SK-N-SH (cell line): Measurements from ENCODE around the gene OR2T2. TPM values are rescaled to one million over a fixed set of nuclear protein-coding genes. Genes with fewer than 3 reads are reported as not detected.
A peak's percentile ranks its signal among the peaks of the same experiment; 100 is the strongest.
"Not testable (repeated sequence)": the region's sequence is repeated elsewhere in the genome, so short reads cannot be mapped to it uniquely, and the experiment has no call there.

Experiments used
- CTCF ChIA-PET: fragments of 300-600, 350-600 bp; formaldehyde crosslinking; extraction: SDS; loops from one replicate; lab custom pipeline; 2021; lab: Yijun Ruan, JAX
- POLR2A ChIA-PET: fragments of 350-600 bp; sonication (Branson Sonifier 250); formaldehyde crosslinking; extraction: SDS; loops from one replicate; lab custom pipeline; 2020; ENCODE audit warnings: antibody characterized with exemption, inconsistent platforms; lab: Yijun Ruan, JAX
- DNase-seq: peaks from one replicate; pipeline ENCODE4 v3.0.0; 2012
- H2AFZ ChIP-seq: fragments of 200-600 bp; sonication (generic); 2 replicates; pipeline ENCODE4 v1.8.1; 2016; ENCODE audit warnings: antibody characterized with exemption, mild to moderate bottlenecking, low read depth
- H3F3A ChIP-seq: fragments of 200-600 bp; sonication (generic); replicated peaks from 2 replicates; pipeline ENCODE3; 2016; ENCODE audit warnings: antibody characterized with exemption, mild to moderate bottlenecking; ENCODE audit not compliant: insufficient read depth
- H3K27ac ChIP-seq, 2 experiments: fragments of 200-500 bp in 1 of 2; fragments of 200-600 bp in 1 of 2; sonication (Bioruptor generic) in 1 of 2; sonication (generic), shearing (Covaris generic) in 1 of 2; 2 replicates each; pipeline versions ENCODE4 v1.5.1 to v1.6.1; 2014 to 2016; ENCODE audit warnings: low read depth in 2 of 2, inconsistent platforms in 1 of 2, low read length in 1 of 2, mild to moderate bottlenecking in 1 of 2, mixed read lengths in 1 of 2
- H3K27me3 ChIP-seq: fragments of 200-600 bp; sonication (generic), shearing (Covaris generic); 2 replicates; pipeline ENCODE4 v1.6.1; 2016; ENCODE audit warnings: mixed run types; ENCODE audit not compliant: insufficient read depth
- H3K36me3 ChIP-seq, 2 experiments: fragments of 200-500 bp in 1 of 2; fragments of 200-600 bp in 1 of 2; sonication (Bioruptor generic) in 1 of 2; sonication (generic) in 1 of 2; replicated peaks in 1 of 2; 2 replicates each; pipeline versions ENCODE3 to v1.5.1; 2014 to 2016; ENCODE audit warnings: low read length in 1 of 2, mild to moderate bottlenecking in 1 of 2; ENCODE audit not compliant: insufficient read depth in 2 of 2, control insufficient read depth in 1 of 2
- H3K4me1 ChIP-seq, 2 experiments: fragments of 200-500 bp in 1 of 2; fragments of 200-600 bp in 1 of 2; sonication (Bioruptor generic) in 1 of 2; sonication (generic), shearing (Covaris generic) in 1 of 2; 2 replicates each; pipeline versions ENCODE4 v1.5.1 to v1.6.1; 2014 to 2016; ENCODE audit warnings: low read depth in 1 of 2, low read length in 1 of 2, mixed run types in 1 of 2; ENCODE audit not compliant: insufficient read depth in 2 of 2, control insufficient read depth in 1 of 2
- H3K4me2 ChIP-seq: fragments of 200-600 bp; sonication (generic), shearing (Covaris generic); 2 replicates; pipeline ENCODE4 v1.6.1; 2017; ENCODE audit warnings: mixed run types
- H3K4me3 ChIP-seq, 2 experiments: fragments of 200-500 bp in 1 of 2; fragments of 200-600 bp in 1 of 2; sonication (Bioruptor generic) in 1 of 2; sonication (generic), shearing (Covaris generic) in 1 of 2; 2 replicates each; pipeline versions ENCODE4 v1.5.1 to v1.8.1; 2014 to 2016; ENCODE audit warnings: low read depth in 2 of 2, inconsistent platforms in 1 of 2, low read length in 1 of 2, mild to moderate bottlenecking in 1 of 2, mixed read lengths in 1 of 2, moderate library complexity in 1 of 2
- H3K79me2 ChIP-seq: fragments of 200-600 bp; sonication (generic); 2 replicates; pipeline ENCODE4 v1.8.1; 2017; ENCODE audit warnings: mild to moderate bottlenecking; ENCODE audit not compliant: insufficient read depth
- H3K9ac ChIP-seq: fragments of 200-600 bp; sonication (generic); 2 replicates; pipeline ENCODE4 v1.6.1; 2017; ENCODE audit warnings: mixed run types
- H3K9me2 ChIP-seq: fragments of 200-600 bp; sonication (generic); 2 replicates; pipeline ENCODE4 v1.6.1; 2017; ENCODE audit warnings: mixed run types
- H3K9me3 ChIP-seq: fragments of 200-600 bp; sonication (generic); 2 replicates; pipeline ENCODE4 v1.6.1; 2017; ENCODE audit warnings: mixed run types, mild to moderate bottlenecking, moderate library complexity
- H4K20me1 ChIP-seq: fragments of 200-600 bp; sonication (generic); 2 replicates; pipeline ENCODE4 v1.6.1; 2017; ENCODE audit warnings: mild to moderate bottlenecking, mixed run types; ENCODE audit not compliant: insufficient read depth
- WGBS: methylation state at CpG from one replicate; pipeline ENCODE4 v1.1.6; 2017; ENCODE audit warnings: low lambda C conversion rate; 5-methylcytosine and 5-hydroxymethylcytosine counted together
- polyA plus RNA-seq, 3 experiments: library from polyadenylated mRNA; depleted of rRNA; stranded (reverse); fragments of >200 nt; gene quantifications; 2 replicates each; pipeline ENCODE4 v1.2.3, GENCODE V29; 2012

Gene OR2T2
- polyA plus RNA-seq, 1 of the 3 experiments (the other 2 are of a cell fraction), result not detected

GRCh38 chr1:248481686-248482579, 36.5 kb downstream of the OR2T2 start:
- H3K9ac ChIP-seq, DNase-seq, CTCF ChIA-PET, H4K20me1 ChIP-seq, H3K36me3 ChIP-seq, H2AFZ ChIP-seq, H3K27me3 ChIP-seq, POLR2A ChIA-PET, H3F3A ChIP-seq, H3K79me2 ChIP-seq, H3K4me1 ChIP-seq, H3K9me3 ChIP-seq, H3K9me2 ChIP-seq, H3K27ac ChIP-seq: not testable (repeated sequence)
- WGBS, result 2% methylated on average over 13 of the region's 13 CpGs
- 0 out of 2 replicates have a peak overlapping the region, but pooled peaks have one; percentile 37 for H3K4me2 ChIP-seq
- H3K4me3 ChIP-seq, result peak overlapping the region in 1 of 2 experiments; percentile 12; a peak in 1 of 4 replicates

- H3K27ac ChIP-seq, H3K27me3 ChIP-seq, H3K79me2 ChIP-seq, H3K36me3 ChIP-seq, DNase-seq, H3K9ac ChIP-seq, POLR2A ChIA-PET, H3K4me3 ChIP-seq, H3K4me2 ChIP-seq, H3K4me1 ChIP-seq, H2AFZ ChIP-seq, CTCF ChIA-PET, H3K9me2 ChIP-seq, H3F3A ChIP-seq, H4K20me1 ChIP-seq, H3K9me3 ChIP-seq: not testable (repeated sequence)
- WGBS, result 14% methylated on average over 4 of the region's 6 CpGs
Observed at GRCh38 chr1:248488289-248488688, 42.9 kb downstream of the OR2T2 start, which contains the start of gene OR2T5. OR2T5 (plus strand) TSS chr1:248488589; CDS start chr1:248488589, 0 bp downstream.

DNA sequence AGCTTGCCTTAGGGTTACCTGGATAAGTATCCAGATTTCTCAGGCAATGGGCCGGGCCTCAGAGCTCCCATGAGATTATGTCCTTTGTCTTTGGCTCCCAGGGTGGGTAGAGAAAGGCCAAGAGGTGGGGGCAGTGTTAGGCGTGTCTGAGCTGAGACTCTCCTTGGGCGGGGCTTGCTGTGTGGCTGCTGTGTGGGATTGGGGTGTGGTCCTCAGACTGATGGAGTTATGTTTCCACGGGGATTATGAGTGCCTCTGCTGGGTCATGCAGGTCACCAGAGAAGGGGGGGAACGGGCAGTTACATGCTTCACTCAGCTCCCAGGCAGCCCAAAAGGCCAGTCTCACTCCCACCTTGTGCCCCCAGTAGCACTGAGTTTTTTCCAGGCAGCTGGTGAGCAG, 51.2 kb downstream of the OR2T2 start:
- H3K27ac ChIP-seq, H2AFZ ChIP-seq, H3K79me2 ChIP-seq, DNase-seq, H3K4me3 ChIP-seq, POLR2A ChIA-PET, H3K27me3 ChIP-seq, H3K9me3 ChIP-seq, H3K9me2 ChIP-seq, H3K4me1 ChIP-seq, H3K36me3 ChIP-seq, H3F3A ChIP-seq, H3K4me2 ChIP-seq, H3K9ac ChIP-seq, H4K20me1 ChIP-seq, CTCF ChIA-PET: not testable (repeated sequence)
- WGBS, result no CpG with 5 or more reads among the region's 5 CpGs

- H3K9ac ChIP-seq, H3K79me2 ChIP-seq, H3K4me2 ChIP-seq, H3K27ac ChIP-seq, H3K9me3 ChIP-seq, H3K4me3 ChIP-seq, CTCF ChIA-PET, H2AFZ ChIP-seq, H3K9me2 ChIP-seq, DNase-seq, H3K4me1 ChIP-seq, H3F3A ChIP-seq, H4K20me1 ChIP-seq, H3K36me3 ChIP-seq, H3K27me3 ChIP-seq, POLR2A ChIA-PET: not testable (repeated sequence)
- 0% methylated on average over 1 of the region's 2 CpGs for WGBS
Observed at GRCh38 chr1:248500305-248501035, 55.0 kb downstream of the OR2T2 start.

Other genes with a start within 250 kb of the OR2T2 start
- not detected in 2 replicates for gene OR2M3, start 248.4 kb upstream of the OR2T2 start, polyA plus RNA-seq (2012; rRNA removed)
- not detected in 2 replicates for gene OR2M4, start 214.2 kb upstream of the OR2T2 start, polyA plus RNA-seq (2012; rRNA removed)
- 0.07 TPM in 1 of 2 replicates, not detected in the other for gene OR2T33, start 167.7 kb upstream of the OR2T2 start, polyA plus RNA-seq (2012; rRNA removed)
- gene OR2T12, start 142.2 kb upstream of the OR2T2 start, polyA plus RNA-seq (2012; rRNA removed), result not detected in 2 replicates
- gene OR2M7, start 121.1 kb upstream of the OR2T2 start, polyA plus RNA-seq (2012; rRNA removed), result not detected in 2 replicates
- not detected in 2 replicates for gene OR14C36, start 96.9 kb upstream of the OR2T2 start, polyA plus RNA-seq (2012; rRNA removed)
- not detected in 2 replicates for gene OR2T4, start 84.0 kb upstream of the OR2T2 start, polyA plus RNA-seq (2012; rRNA removed)
- not detected in 2 replicates for gene OR2T6, start 69.9 kb upstream of the OR2T2 start, polyA plus RNA-seq (2012; rRNA removed)
- not detected in 2 replicates for gene OR2T1, start 42.6 kb upstream of the OR2T2 start, polyA plus RNA-seq (2012; rRNA removed)
- gene OR2T3, start 27.7 kb downstream of the OR2T2 start, polyA plus RNA-seq (2012; rRNA removed), result not detected in 2 replicates
- not detected in 2 replicates for gene OR2T5, start 43.0 kb downstream of the OR2T2 start, polyA plus RNA-seq (2012; rRNA removed)
- gene OR2G6, start 62.4 kb downstream of the OR2T2 start, polyA plus RNA-seq (2012; rRNA removed), result not detected in 2 replicates
- not detected in 2 replicates for gene OR2T29, start 117.1 kb downstream of the OR2T2 start, polyA plus RNA-seq (2012; rRNA removed)
- not detected in 2 replicates for gene OR2T34, start 129.1 kb downstream of the OR2T2 start, polyA plus RNA-seq (2012; rRNA removed)
- gene OR2T10, start 152.1 kb downstream of the OR2T2 start, polyA plus RNA-seq (2012; rRNA removed), result not detected in 2 replicates
- not detected in 2 replicates for gene OR2T11, start 189.5 kb downstream of the OR2T2 start, polyA plus RNA-seq (2012; rRNA removed)
- not detected in 2 replicates for gene OR2T35, start 199.6 kb downstream of the OR2T2 start, polyA plus RNA-seq (2012; rRNA removed)
- gene OR2T27, start 209.9 kb downstream of the OR2T2 start, polyA plus RNA-seq (2012; rRNA removed), result not detected in 2 replicates